Medulla oblongata (tissue), 1 donor: Measurements from ENCODE around the gene HOXC11.

Experiments used
- DNase-seq: peaks from one replicate; pipeline ENCODE4 v3.0.0-alpha.2; 2015; ENCODE audit errors: extremely low spot score

Gene HOXC11

GRCh38 chr12:54021432-54022013 is 48.6 kb downstream of the HOXC11 start:
- DNase-seq = peak; percentile 40

GRCh38 chr12:54022960-54023884 is 50.3 kb downstream of the HOXC11 start:
- DNase-seq = no peak

- DNase-seq = no peak
Measured at GRCh38 chr12:54024127-54024526, 51.2 kb downstream of the HOXC11 start.

- DNase-seq = no peak
Measured at GRCh38 chr12:54024581-54025305, 51.8 kb downstream of the HOXC11 start.

- DNase-seq = no peak
Measured at GRCh38 chr12:54025499-54026405, 52.8 kb downstream of the HOXC11 start.

- no peak for DNase-seq
Measured at GRCh38 chr12:54026640-54027441, 53.9 kb downstream of the HOXC11 start.
